ENCODE results near the gene AIRE.

Gene AIRE

DNA sequence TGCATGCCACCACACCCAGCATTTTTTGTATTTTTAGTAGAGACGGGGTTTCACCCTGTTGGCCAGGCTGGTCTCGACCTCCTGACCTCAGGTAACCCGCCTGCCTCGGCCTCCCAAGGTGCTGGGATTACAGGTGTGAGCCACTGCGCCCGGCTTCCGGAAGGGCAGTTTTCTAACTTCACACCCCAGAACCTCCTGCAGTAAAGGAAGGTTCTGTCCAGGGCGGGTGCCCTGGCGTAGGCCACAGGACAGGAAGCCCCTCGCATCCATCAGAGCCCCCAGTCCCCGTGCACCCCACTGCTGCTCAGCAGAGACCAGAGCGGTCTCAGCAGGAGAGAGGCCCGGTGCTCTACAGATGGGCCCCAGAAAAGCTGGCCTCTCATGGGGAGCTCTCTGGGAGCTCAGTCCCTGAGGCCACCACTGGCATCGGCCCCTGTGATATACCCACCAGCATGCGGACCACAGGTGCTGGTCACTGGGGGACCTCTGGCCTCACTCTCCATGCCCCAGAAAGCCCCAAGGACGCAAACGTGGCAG is 19.9 kb upstream of the AIRE start:
- H3K4me1 ChIP-seq, result peaks cover 57% of the 10 kb centered on the region
- TF ChIP-seq Cebpa-rat (IDR thresholded peaks at IDR 0.05), result no peak
- peak overlapping the region; percentile 38 for H3K27ac ChIP-seq
- H3K9ac ChIP-seq, result no peak overlapping the region
- no peaks in the 10 kb centered on the region for H4K20me1 ChIP-seq
- no peaks in the 10 kb centered on the region for H3K27me3 ChIP-seq
- H3K4me3 ChIP-seq, result no peak overlapping the region
- H3K4me2 ChIP-seq, result peak overlapping the region; percentile 36; the same call in 1 of the 2 replicates
- no peaks in the 10 kb centered on the region for H3K36me3 ChIP-seq
- H3K9me3 ChIP-seq, result no peaks in the 10 kb centered on the region

DNA sequence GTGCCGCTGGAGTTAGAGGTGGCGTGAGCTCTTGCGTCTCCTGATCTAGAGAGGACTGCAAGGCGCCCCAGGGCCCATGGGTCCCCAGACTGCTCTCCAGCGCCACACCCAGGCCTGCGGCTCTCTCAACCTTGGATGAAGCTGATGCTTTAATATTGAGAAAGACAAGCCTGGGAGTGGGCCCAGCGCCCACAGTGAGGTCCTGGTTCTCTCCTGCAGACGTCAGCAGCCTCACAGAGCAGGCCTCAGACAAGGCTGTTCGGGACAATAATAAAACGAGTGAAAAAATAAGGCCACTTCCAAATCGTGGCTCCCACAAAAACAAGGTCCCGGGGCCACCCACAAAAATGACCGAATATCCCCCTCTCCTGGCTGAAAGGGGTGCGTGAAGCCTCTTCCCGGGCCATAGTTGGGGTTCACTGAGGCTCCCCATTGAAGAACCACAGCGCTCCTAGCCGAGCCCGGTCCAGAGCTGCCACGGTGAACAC is 18.0 kb upstream of the AIRE start:
- Histone ChIP-seq H3K27ac (no peak overlapping the region), H4K20me1 (no peaks in the 10 kb centered on the region), H3K4me1 (peaks cover 63% of the 10 kb centered on the region), H3K36me3 (no peaks in the 10 kb centered on the region), H3K4me3 (no peak overlapping the region), H3K4me2 (no peak overlapping the region), H3K27me3 (no peaks in the 10 kb centered on the region), H3K9me3 (no peaks in the 10 kb centered on the region), H3K9ac (no peak overlapping the region)
- TF ChIP-seq Cebpa-rat (IDR thresholded peaks at IDR 0.05), result no peak

DNA sequence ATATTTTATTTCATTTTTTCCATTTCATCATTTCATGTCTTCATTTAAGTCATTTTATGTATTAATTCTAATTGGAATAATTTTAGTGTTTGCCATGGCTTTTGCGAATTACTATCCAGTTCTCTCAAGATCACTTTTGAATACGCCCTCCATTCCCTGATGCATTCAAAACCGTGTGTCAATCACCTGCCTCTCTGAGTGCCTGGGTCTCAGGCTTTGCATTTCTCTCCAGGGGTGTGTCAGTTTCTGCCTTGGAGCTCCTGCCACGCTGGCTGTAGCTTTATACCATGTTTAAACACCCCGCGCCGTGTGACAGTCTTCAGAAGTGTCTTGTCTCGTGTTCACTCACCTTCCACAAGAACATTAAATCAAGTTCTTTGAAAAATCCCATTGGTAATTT is 16.6 kb upstream of the AIRE start:
- no peak overlapping the region for H3K4me3 ChIP-seq
- no peaks in the 10 kb centered on the region for H4K20me1 ChIP-seq
- no peak overlapping the region for H3K9ac ChIP-seq
- no peak overlapping the region for H3K27ac ChIP-seq
- H3K4me2 ChIP-seq, result no peak overlapping the region
- no peaks in the 10 kb centered on the region for H3K36me3 ChIP-seq
- peaks cover 51% of the 10 kb centered on the region for H3K4me1 ChIP-seq
- no peaks in the 10 kb centered on the region for H3K9me3 ChIP-seq
- TF ChIP-seq Cebpa-rat (IDR thresholded peaks at IDR 0.05), result no peak
- H3K27me3 ChIP-seq, result no peaks in the 10 kb centered on the region

DNA sequence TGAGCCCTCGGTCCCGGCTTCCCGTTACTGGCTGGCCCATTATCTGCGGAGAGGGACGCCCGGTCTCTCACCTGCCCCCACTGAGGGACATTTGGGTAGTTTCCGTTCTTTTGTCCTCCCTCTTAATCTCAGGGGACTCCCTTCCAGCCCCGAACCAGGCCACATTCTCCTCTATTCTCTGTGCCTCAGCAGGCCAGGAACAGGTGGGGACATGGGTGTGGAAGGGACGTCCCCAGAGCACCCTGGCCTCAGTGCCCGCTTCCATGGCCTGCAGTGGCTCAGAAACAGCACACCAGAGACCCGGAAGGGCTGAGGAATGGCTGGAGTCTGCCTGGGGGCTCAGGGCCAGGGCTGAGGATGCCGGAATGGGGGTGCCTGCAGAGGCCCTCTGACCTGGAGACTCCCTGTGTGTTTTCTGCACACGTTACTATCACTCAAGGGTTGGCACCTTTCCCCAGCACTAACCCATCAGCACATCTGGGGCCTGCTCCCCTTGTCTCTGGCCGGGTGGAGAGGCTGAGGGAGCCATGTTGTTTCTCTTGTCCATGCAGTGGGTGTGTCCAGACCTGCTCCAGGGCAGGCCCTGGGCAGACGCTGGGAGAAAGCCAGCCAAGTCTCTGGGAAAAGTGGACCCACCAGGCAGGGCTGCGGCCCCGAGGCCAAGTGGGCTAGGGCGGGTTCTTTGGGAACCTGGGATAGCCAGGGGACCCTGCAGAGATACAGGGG is 14.0 kb upstream of the AIRE start:
- Histone ChIP-seq H3K4me3 (no peak overlapping the region), H3K4me2 (peak overlapping the region; percentile 59), H3K9me3 (no peaks in the 10 kb centered on the region), H3K27ac (peak overlapping the region; percentile 44), H3K27me3 (no peaks in the 10 kb centered on the region), H3K9ac (no peak overlapping the region), H4K20me1 (no peaks in the 10 kb centered on the region), H3K36me3 (no peaks in the 10 kb centered on the region), H3K4me1 (peaks cover 25% of the 10 kb centered on the region)
- TF ChIP-seq Cebpa-rat (IDR thresholded peaks at IDR 0.05), result no peak

DNA sequence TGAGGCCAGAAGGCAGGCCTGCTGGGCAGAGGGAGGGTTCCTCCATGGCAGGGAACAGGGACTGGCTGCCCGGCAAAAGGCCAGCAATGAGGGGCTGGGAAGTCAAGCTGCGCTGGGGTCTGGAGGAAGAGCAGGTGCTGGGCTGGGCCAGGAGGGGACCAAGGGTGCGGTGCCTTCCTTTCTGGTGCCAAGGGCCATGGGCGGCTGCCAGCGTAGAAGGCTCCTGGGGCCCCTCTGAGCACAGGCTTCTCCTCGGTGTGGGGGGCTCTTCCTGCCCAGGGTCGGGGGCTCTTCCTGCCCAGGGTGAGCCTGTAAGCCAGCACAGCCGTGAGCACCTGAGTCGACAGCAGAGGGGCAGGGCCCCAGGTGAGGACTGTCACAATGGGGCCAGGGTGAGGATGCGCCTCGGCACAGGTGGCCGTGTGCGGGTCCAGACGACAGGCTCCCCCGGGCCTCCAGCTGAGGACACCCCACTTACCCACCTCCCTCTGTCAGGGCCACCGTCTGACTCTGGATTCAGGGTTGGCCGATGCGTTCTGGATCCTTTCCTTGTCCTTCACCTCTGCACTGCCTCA is 13.3 kb upstream of the AIRE start:
- no peak overlapping the region for H3K9ac ChIP-seq
- H3K36me3 ChIP-seq, result no peaks in the 10 kb centered on the region
- peaks cover 19% of the 10 kb centered on the region for H3K4me1 ChIP-seq
- TF ChIP-seq Cebpa-rat (IDR thresholded peaks at IDR 0.05), result no peak
- no peaks in the 10 kb centered on the region for H3K27me3 ChIP-seq
- H3K9me3 ChIP-seq, result no peaks in the 10 kb centered on the region
- peak overlapping the region; percentile 44; the same call in 1 of the 2 replicates for H3K27ac ChIP-seq
- no peaks in the 10 kb centered on the region for H4K20me1 ChIP-seq
- no peak overlapping the region for H3K4me3 ChIP-seq
- H3K4me2 ChIP-seq, result 0 out of 2 replicates have a peak overlapping the region, but pooled peaks have one; percentile 59

DNA sequence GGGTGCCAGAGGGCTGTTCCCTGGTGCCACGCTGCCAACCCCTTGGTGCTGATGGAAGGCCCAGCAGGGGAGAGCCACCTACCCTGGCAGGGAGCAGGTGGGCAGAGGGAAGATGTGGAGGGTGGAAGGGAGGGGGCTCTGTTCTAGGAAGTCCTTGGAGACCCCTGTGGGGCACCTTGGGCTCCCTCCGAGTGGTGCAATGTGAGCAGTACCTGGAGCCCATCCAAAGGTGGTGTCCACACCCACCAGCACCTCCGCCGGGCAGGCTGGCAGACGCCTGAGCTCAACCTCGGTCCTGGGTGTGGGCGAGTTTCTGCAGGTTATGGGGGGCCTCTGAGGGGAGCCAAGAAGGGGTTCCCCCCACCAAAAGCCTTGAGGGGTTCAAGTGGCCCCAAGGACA is 12.6 kb upstream of the AIRE start:
- H3K27me3 ChIP-seq, result no peaks in the 10 kb centered on the region
- TF ChIP-seq Cebpa-rat (IDR thresholded peaks at IDR 0.05), result no peak
- no peak overlapping the region for H3K4me2 ChIP-seq
- H3K9me3 ChIP-seq, result no peaks in the 10 kb centered on the region
- H3K4me1 ChIP-seq, result peaks cover 13% of the 10 kb centered on the region
- no peak overlapping the region for H3K27ac ChIP-seq
- H3K9ac ChIP-seq, result no peak overlapping the region
- no peak overlapping the region for H3K4me3 ChIP-seq
- H4K20me1 ChIP-seq, result no peaks in the 10 kb centered on the region
- no peaks in the 10 kb centered on the region for H3K36me3 ChIP-seq

DNA sequence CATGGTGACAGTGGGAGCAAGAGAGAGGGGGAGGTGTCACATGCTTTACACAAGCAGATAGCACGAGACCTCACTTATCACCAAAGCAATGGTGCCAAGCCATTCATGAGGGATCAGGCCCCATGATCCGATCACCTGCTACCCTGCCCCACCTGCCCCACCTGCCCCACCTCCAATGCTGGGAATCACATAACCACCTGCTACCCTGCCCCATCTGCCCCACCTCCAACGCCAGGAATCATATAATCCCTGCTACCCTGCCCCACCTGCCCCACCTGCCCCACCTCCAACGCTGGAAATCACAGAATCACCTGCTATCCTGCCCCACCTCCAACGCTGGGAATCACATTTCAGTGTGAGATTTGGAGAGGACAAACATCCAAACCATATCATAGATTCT is 10.6 kb upstream of the AIRE start:
- H3K4me2 ChIP-seq, result no peak overlapping the region
- H3K9me3 ChIP-seq, result no peaks in the 10 kb centered on the region
- H3K4me3 ChIP-seq, result no peak overlapping the region
- H3K9ac ChIP-seq, result no peak overlapping the region
- TF ChIP-seq Cebpa-rat (IDR thresholded peaks at IDR 0.05), result no peak
- H3K4me1 ChIP-seq, result peaks cover 28% of the 10 kb centered on the region
- no peaks in the 10 kb centered on the region for H3K27me3 ChIP-seq
- H3K36me3 ChIP-seq, result no peaks in the 10 kb centered on the region
- H4K20me1 ChIP-seq, result no peaks in the 10 kb centered on the region
- no peak overlapping the region for H3K27ac ChIP-seq

DNA sequence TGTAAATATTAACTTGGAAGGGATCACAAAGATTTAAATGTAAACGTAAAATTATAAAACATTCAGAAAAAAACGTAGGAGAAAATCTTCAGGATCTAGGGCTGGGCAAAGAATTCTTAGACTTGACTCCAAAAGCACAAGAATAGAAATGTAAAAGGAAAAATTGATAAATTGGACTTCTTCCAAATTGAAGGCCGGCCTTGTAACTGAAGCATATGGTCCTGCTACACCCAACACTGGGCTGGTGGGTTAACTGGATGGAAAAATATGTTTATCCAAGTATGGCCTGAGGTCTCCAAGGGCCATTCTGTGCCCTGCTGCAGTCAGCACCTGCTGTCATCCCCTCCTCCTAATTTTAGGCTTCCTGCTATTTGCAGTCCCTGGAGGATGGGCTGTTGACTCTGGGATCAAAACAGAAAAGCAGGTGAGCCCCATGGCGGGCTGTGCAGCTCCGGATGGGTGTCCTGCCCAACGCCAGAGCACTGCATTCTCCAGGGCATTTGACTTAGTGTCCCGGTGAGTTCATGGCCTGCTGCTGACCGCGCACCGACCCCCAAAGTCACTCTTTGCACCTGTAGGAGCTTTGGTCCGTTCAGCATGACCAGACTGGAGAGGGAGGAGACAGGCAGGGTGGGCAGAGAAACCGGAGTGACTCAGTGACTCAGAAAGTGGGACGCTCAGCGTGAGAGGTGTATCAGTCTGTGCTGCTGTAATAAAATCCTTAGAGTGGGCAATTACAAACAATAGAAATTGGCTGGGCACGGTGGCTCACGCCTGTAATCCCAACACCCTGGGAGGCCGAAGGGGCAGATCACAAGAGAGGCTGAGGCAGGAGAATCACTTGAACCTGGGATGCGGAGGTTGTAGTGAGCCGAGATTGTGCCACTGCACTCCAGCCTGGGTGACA is 6.1 kb upstream of the AIRE start:
- no peak for TF ChIP-seq Cebpa-rat (IDR thresholded peaks at IDR 0.05)
- no peak overlapping the region; the same call in 1 of the 2 replicates for H3K9ac ChIP-seq
- peak overlapping the region; percentile 84 for H3K4me2 ChIP-seq
- H3K9me3 ChIP-seq, result no peaks in the 10 kb centered on the region
- 0 out of 2 replicates have a peak overlapping the region, but pooled peaks have one; percentile 47 for H3K27ac ChIP-seq
- peaks cover 60% of the 10 kb centered on the region for H3K4me1 ChIP-seq
- H3K27me3 ChIP-seq, result no peaks in the 10 kb centered on the region
- no peaks in the 10 kb centered on the region for H3K36me3 ChIP-seq
- H4K20me1 ChIP-seq, result no peaks in the 10 kb centered on the region
- H3K4me3 ChIP-seq, result no peak overlapping the region

DNA sequence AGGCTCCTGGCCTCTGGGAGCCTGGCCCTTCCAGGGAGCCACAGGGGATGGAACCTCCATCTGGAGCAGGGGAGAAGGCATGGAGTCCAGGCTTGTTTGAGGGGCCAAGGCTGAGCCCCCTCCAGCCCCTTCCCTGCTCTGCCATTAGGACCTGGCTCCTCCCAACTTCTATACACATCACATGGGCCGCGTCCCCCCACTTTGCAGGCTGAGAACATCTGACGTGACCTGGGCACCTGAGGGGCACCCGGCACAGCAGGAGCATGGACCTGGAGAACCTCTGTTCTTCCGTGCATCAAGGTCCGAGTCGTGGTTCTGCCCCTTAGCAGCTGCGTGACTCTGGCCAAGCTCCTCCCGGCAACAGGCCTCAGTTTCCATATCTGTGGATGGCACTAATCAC is 3.9 kb upstream of the AIRE start:
- H3K9me3 ChIP-seq, result no peaks in the 10 kb centered on the region
- no peaks in the 10 kb centered on the region for H3K27me3 ChIP-seq
- no peaks in the 10 kb centered on the region for H4K20me1 ChIP-seq
- no peak overlapping the region for H3K4me3 ChIP-seq
- no peaks in the 10 kb centered on the region for H3K36me3 ChIP-seq
- peaks cover 77% of the 10 kb centered on the region for H3K4me1 ChIP-seq
- H3K4me2 ChIP-seq, result peak overlapping the region; percentile 58
- H3K9ac ChIP-seq, result no peak overlapping the region
- H3K27ac ChIP-seq, result peak overlapping the region; percentile 51
- TF ChIP-seq Cebpa-rat (IDR thresholded peaks at IDR 0.05), result no peak

Data from BLaER1 (cell line).